K562 treated with DMSO at 1 percent for 48 hours (cell line): ENCODE results near the gene MAGEB2. TPM values are rescaled to one million over a fixed set of nuclear protein-coding genes. Genes with fewer than 3 reads are reported as not detected.

Experiments
- total RNA-seq: library from RNA; unstranded; fragments of 300-600 nt; gene quantifications from 2 replicates; pipeline ENCODE4 v1.2.3, GENCODE V29; 2022; ENCODE audit warnings: low replicate concordance; ENCODE audit errors: extremely low read depth

MAGEB2 gene, protein sequence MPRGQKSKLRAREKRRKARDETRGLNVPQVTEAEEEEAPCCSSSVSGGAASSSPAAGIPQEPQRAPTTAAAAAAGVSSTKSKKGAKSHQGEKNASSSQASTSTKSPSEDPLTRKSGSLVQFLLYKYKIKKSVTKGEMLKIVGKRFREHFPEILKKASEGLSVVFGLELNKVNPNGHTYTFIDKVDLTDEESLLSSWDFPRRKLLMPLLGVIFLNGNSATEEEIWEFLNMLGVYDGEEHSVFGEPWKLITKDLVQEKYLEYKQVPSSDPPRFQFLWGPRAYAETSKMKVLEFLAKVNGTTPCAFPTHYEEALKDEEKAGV
- not detected in 2 replicates for total RNA-seq

DNA sequence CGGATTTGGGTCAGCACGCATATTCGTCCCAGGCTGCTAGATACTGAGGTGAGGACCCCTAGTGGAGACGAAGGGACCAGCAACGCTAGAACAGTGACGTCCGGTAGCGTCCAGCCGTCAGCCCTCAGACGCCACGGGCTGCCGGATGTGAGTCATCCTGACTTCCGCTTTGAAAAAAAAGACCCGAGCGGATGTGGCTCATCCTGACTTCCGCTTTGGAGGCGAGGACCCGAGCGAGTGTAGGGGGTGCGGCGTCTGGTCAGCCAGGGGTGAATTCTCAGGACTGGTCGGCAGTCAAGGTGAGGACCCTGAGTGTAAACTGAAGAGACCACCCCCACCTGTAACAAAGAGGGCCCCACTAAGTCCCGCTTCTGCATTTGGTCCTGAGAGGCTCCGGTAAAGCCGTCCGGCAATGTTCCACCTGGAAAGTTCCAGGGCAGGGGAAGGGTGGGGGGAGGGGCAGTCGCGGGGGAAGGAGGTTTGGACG lies at the start of gene MAGEB2:
Gene MAGEB2 (plus strand): TSS at position 207 of the 487 bp plus-strand sequence. CDS start 3,018 bp downstream, outside the sequence.

DNA sequence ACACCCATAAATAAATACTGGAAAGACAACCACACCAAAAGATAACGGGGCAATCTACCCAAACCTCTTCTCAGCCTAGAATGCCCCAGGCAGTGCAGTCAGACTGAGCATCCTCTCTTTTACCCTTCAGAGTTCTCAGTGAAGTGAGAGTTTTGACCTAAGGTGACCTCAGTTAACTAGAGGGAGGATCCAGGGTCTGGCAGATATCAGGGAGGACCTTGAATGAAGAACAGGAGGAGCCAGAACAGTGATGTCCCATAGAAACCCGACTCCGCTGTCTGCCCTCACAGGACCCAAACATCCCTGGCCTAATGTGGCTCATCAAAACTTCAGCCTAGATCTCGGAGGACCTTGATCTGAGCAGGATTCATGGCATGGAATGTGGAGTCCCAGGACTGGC lies 15.0 kb downstream of the MAGEB2 start, which contains the start of gene MAGEB3:
Gene MAGEB3 (plus strand): TSS at position 263 of the 400 bp plus-strand sequence. CDS start 5,268 bp downstream, outside the sequence.

DNA sequence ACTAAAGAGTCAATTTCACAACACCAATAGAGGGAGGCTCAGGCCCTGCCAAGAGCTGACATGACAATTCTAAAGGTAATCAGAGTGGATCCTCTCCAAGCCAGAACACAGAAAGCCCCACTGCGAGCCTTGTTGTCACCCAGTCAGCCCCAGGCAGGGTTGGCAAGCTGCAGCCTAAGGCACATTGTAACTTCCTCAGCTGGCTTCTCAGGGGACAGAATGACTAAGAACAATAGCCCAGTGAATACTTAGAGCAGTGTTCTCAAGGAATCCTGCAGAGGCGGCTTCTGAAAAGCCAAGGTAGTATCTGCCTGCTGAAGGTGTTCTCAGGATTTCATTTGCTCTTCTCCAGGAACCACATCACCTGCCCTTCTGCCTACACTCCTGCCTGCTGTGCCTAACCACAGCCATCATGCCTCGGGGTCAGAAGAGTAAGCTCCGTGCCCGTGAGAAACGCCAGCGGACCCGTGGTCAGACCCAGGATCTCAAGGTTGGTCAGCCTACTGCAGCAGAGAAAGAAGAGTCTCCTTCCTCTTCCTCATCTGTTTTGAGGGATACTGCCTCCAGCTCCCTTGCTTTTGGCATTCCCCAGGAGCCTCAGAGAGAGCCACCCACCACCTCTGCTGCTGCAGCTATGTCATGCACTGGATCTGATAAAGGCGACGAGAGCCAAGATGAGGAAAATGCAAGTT lies 26.5 kb downstream of the MAGEB2 start, which contains the start of gene MAGEB4:
Gene MAGEB4 (plus strand): TSS at position 277 of the 692 bp plus-strand sequence. CDS start 136 bp downstream, at position 413.

DNA sequence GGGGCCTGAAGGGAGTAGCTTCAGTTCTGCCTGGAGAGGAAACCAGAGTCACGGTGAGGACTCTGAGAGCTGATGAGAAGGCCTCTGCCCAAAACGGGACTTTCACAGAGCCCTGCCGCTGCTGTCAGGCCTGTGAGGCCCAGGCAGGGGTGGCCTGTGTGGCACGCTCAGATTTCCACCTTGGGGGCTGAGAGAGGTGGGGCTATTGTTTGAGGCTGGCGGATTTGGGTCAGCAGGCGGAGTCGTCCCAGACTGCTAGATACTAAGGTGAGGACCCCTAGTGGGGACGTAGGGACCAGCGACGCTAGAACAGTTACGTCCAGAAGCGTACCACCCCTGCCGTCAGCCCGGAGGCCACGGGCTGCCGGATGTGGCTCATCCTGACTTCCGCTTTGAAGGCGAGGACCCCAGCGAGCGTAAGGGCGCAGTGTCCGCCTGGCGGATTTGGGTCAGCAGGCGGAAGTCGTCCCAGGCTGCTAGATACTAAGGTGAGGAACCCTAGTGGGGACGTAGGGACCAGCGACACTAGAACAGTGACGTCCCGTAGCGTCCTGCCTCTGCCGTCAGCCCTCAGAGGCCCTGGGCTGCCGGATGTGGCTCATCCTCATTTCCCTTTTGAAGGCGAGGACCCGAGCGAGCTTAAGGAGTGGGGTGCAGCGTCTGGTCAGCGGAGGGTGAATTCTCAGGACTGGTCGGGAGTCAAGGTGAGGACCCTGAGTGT lies 31.6 kb downstream of the MAGEB2 start, which contains the start of gene MAGEB1:
Gene MAGEB1 (plus strand): TSS at position 378 of the 721 bp plus-strand sequence. CDS start 3,348 bp downstream, outside the sequence.

Other genes starting within 250 kb of the MAGEB2 start
- not detected in 2 replicates for gene MAGEB3, start 15.1 kb downstream of the MAGEB2 start, total RNA-seq
- gene MAGEB4, start 26.4 kb downstream of the MAGEB2 start, total RNA-seq = not detected in 2 replicates
- gene MAGEB1, start 31.6 kb downstream of the MAGEB2 start, total RNA-seq = not detected in 2 replicates
- gene NR0B1, start 93.8 kb downstream of the MAGEB2 start, total RNA-seq = not detected in 2 replicates